ENCODE data around the gene NDUFV2.
"Not testable (repeated sequence)": the region's sequence is repeated elsewhere in the genome, so short reads cannot be mapped to it uniquely, and the experiment has no call there.

DNA sequence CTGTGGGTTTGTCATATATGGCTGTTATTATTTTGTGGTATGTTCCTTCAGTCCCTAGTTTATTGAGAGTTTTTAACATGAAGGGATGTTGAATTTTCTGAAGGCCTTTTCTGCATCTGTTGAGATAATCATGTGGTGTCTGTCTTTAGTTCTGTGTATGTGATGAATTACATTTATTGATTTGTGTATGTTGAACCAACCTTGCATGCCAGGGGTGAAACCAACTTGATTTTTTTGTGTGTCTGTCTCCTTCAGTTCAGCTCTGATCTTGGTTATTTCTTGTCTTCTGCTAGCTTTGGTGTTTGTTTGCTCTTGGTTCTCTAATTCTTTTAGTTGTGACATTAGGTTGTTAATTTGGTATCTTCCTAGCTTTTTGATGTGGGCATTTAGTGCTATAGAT, 61.6 kb downstream of the NDUFV2 start:
- not testable (repeated sequence) for TF ChIP-seq POLR2A, EP300 (IDR thresholded peaks at IDR 0.05)
- TF ChIP-seq, protein P1, sequence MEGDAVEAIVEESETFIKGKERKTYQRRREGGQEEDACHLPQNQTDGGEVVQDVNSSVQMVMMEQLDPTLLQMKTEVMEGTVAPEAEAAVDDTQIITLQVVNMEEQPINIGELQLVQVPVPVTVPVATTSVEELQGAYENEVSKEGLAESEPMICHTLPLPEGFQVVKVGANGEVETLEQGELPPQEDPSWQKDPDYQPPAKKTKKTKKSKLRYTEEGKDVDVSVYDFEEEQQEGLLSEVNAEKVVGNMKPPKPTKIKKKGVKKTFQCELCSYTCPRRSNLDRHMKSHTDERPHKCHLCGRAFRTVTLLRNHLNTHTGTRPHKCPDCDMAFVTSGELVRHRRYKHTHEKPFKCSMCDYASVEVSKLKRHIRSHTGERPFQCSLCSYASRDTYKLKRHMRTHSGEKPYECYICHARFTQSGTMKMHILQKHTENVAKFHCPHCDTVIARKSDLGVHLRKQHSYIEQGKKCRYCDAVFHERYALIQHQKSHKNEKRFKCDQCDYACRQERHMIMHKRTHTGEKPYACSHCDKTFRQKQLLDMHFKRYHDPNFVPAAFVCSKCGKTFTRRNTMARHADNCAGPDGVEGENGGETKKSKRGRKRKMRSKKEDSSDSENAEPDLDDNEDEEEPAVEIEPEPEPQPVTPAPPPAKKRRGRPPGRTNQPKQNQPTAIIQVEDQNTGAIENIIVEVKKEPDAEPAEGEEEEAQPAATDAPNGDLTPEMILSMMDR (IDR thresholded peaks at IDR 0.05) = not testable (repeated sequence)

All from tibial nerve (tissue), 4 donors.